ENCODE results near the gene ZDHHC1. TPM values are rescaled to one million over a fixed set of nuclear protein-coding genes. Genes with fewer than 3 reads are reported as not detected.

ZDHHC1 gene
- total and polyA plus RNA-seq, 2 donors (not counting 3 experiments of a cell fraction or from before 2014, with no cell fraction given), result 11.4 to 14.4 TPM

DNA sequence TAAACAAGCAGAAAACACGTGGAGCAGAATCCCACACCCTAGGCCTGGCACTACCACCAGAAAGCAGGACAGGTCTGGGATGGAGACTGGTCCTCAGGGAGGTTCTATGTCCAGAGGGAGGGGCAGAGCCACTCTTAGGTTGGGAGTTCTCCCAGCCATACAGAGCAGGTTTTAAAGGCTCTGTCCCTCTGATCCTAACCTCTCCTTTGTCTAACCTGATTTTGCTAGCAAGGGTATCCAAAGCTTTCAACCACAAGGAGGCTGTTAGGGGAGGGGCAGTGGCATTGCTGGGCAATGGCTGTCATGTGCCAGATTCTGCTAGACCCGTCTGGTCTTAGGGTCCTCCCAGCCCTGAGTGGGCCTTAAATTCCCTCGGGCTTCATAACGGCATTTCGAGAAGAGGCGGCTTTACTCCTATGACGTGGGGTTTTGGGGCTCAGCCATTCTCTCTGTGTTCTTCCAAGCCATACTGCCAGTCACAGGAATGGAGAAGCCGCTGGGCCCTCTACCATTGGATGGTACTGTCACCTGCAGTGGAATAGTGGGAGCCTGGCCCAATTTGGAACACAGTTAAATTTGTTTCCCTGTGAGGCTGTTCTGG is 28.7 kb downstream of the ZDHHC1 start:
- H3K27ac ChIP-seq (ENCODE audit: insufficient read depth, low read depth, low read length), result no peak overlapping the region
- H3K9ac ChIP-seq (replicated peaks; ENCODE audit: extremely low read depth, insufficient read depth, low read length), result no peak overlapping the region
- BruUV-seq (replicated peaks), result no TSS peak
- no peak for FAIRE-seq
- TF ChIP-seq JUN (IDR thresholded peaks at IDR 0.05; ENCODE audit: borderline replicate concordance, insufficient read depth, insufficient read length, low read depth) (no peak), FOS (IDR thresholded peaks at IDR 0.05; ENCODE audit: borderline replicate concordance, insufficient read depth, low read length) (no peak), CTCF (IDR thresholded peaks at IDR 0.05; ENCODE audit: extremely low read depth in 1 of 2, insufficient read depth in 1 of 2, low read depth in 1 of 2, low read length in 2 of 2) (no peak), GATA2 (IDR thresholded peaks at IDR 0.05; ENCODE audit: insufficient read depth, insufficient read length, low read depth, low read length) (no peak), EZH2 (IDR thresholded peaks at IDR 0.05; ENCODE audit: borderline replicate concordance, low read depth, low read length, severe bottlenecking) (no peak), MYC (IDR thresholded peaks at IDR 0.05; ENCODE audit: low read depth, low read length) (no peak), POLR2A (IDR thresholded peaks at IDR 0.05; ENCODE audit: low read depth, low read length) (no peak), POLR2AphosphoS5 (IDR thresholded peaks at IDR 0.05; ENCODE audit: insufficient read depth, low read depth, low read length) (no peak)
- TF ChIP-seq, protein P1, sequence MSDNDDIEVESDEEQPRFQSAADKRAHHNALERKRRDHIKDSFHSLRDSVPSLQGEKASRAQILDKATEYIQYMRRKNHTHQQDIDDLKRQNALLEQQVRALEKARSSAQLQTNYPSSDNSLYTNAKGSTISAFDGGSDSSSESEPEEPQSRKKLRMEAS (IDR thresholded peaks at IDR 0.05; ENCODE audit: insufficient read depth, insufficient read length), result no peak
- CTCF ChIA-PET, result interaction anchor here (0.6 to 2.0 kb wide), 4 partner anchors 12 to 44 kb away, joined by 3 to 12 read pairs (median 6); no protein-coding TSS in a partner anchor
- POLR2A ChIA-PET, result no interaction called here
- no peak overlapping the region for H3K4me2 ChIP-seq (ENCODE audit: insufficient read depth, low read length)
- no peaks in the 10 kb centered on the region for H3K79me2 ChIP-seq (ENCODE audit: control insufficient read depth, insufficient read depth, low read length)
- intact Hi-C loops (cut with micrococcal nuclease), result no loop called here
- H3K36me3 ChIP-seq (ENCODE audit: control insufficient read depth in 2 of 2, extremely low read depth in 1 of 2, insufficient read depth in 2 of 2, low read length in 2 of 2), result no peaks in the 10 kb centered on the region
- dilution Hi-C loops (cut with MboI; ENCODE audit: extremely low pct_ligation_motif_present, low sequenced_read_pairs), result no loop called here
- peaks cover 13% of the 10 kb centered on the region for H3K4me1 ChIP-seq (ENCODE audit: control insufficient read depth, extremely low read depth, insufficient read depth, low read length)
- DNase-seq (ENCODE audit: low read depth, low spot score), result no peak
- H3K27me3 ChIP-seq (ENCODE audit: control insufficient read depth in 2 of 2, insufficient read depth in 2 of 2, low read length in 2 of 2), result no peaks in the 10 kb centered on the region
- no peak overlapping the region for H3K4me3 ChIP-seq (replicated peaks in 1 of 3; ENCODE audit: insufficient read depth in 1 of 3, low read depth in 1 of 3, low read length in 3 of 3)
- no peaks in the 10 kb centered on the region for H4K20me1 ChIP-seq (replicated peaks; ENCODE audit: control insufficient read depth, extremely low read depth, insufficient read depth, low read length)
- no peaks in the 10 kb centered on the region for H3K9me1 ChIP-seq (replicated peaks; ENCODE audit: control insufficient read depth, extremely low read depth, insufficient read depth, low read length)
- no peaks in the 10 kb centered on the region for H3K9me3 ChIP-seq (replicated peaks; ENCODE audit: control insufficient read depth, insufficient read depth, low read length)
- no peak overlapping the region for H2AFZ ChIP-seq (ENCODE audit: low read depth, low read length)
